ENCODE results near the gene BACE2.

BACE2 gene

GRCh38 chr21:41260428-41260827 lies 92.5 kb downstream of the BACE2 start:
- no peak for DNase-seq (ENCODE audit: low read depth in 1 of 2, low spot score in 1 of 2)
- TF ChIP-seq POLR2AphosphoS5 (IDR thresholded peaks at IDR 0.05; ENCODE audit: low read depth) (no peak), REST (IDR thresholded peaks at IDR 0.05; ENCODE audit: insufficient replicate concordance, low read depth) (no peak), CTCF (IDR thresholded peaks at IDR 0.05; ENCODE audit: insufficient read depth, low read length) (no peak), SPI1 (IDR thresholded peaks at IDR 0.05; ENCODE audit: borderline replicate concordance, low read depth) (no peak), GABPA (IDR thresholded peaks at IDR 0.05; ENCODE audit: low read depth) (no peak)
- no peaks in the 10 kb centered on the region for H3K27me3 ChIP-seq (ENCODE audit: insufficient read depth, poor library complexity, severe bottlenecking)
- no peak overlapping the region for H3K4me3 ChIP-seq (replicated peaks; ENCODE audit: insufficient read depth, low read length)
- H3K27ac ChIP-seq (replicated peaks) = no peak overlapping the region

- DNase-seq (ENCODE audit: low read depth in 1 of 2, low spot score in 1 of 2) = no peak
- TF ChIP-seq POLR2AphosphoS5 (IDR thresholded peaks at IDR 0.05; ENCODE audit: low read depth) (no peak), CTCF (IDR thresholded peaks at IDR 0.05; ENCODE audit: insufficient read depth, low read length) (no peak)
- no peak overlapping the region for H3K4me3 ChIP-seq (replicated peaks; ENCODE audit: insufficient read depth, low read length)
- no peak overlapping the region for H3K27ac ChIP-seq (replicated peaks)
- H3K27me3 ChIP-seq (ENCODE audit: insufficient read depth, poor library complexity, severe bottlenecking) = no peaks in the 10 kb centered on the region
Observed at GRCh38 chr21:41267346-41267745, 99.4 kb downstream of the BACE2 start.

- Histone ChIP-seq H3K27me3 (ENCODE audit: insufficient read depth, poor library complexity, severe bottlenecking) (no peaks in the 10 kb centered on the region), H3K27ac (replicated peaks) (no peak overlapping the region), H3K4me3 (replicated peaks; ENCODE audit: insufficient read depth, low read length) (no peak overlapping the region)
- DNase-seq (ENCODE audit: low read depth in 1 of 2, low spot score in 1 of 2) = no peak
- TF ChIP-seq GABPA (IDR thresholded peaks at IDR 0.05; ENCODE audit: low read depth) (no peak), REST (IDR thresholded peaks at IDR 0.05; ENCODE audit: insufficient replicate concordance, low read depth) (no peak), POLR2AphosphoS5 (IDR thresholded peaks at IDR 0.05; ENCODE audit: low read depth) (no peak), SPI1 (IDR thresholded peaks at IDR 0.05; ENCODE audit: borderline replicate concordance, low read depth) (no peak), CTCF (IDR thresholded peaks at IDR 0.05; ENCODE audit: insufficient read depth, low read length) (no peak)
Observed at GRCh38 chr21:41269535-41269934, 101.6 kb downstream of the BACE2 start.

- DNase-seq (ENCODE audit: low read depth in 1 of 2, low spot score in 1 of 2) = no peak
- TF ChIP-seq CTCF (IDR thresholded peaks at IDR 0.05; ENCODE audit: insufficient read depth, low read length) (no peak), SPI1 (IDR thresholded peaks at IDR 0.05; ENCODE audit: borderline replicate concordance, low read depth) (no peak), REST (IDR thresholded peaks at IDR 0.05; ENCODE audit: insufficient replicate concordance, low read depth) (no peak), GABPA (IDR thresholded peaks at IDR 0.05; ENCODE audit: low read depth) (no peak), POLR2AphosphoS5 (IDR thresholded peaks at IDR 0.05; ENCODE audit: low read depth) (no peak)
- Histone ChIP-seq H3K4me3 (replicated peaks; ENCODE audit: insufficient read depth, low read length) (no peak overlapping the region), H3K27ac (replicated peaks) (no peak overlapping the region), H3K27me3 (ENCODE audit: insufficient read depth, poor library complexity, severe bottlenecking) (no peaks in the 10 kb centered on the region)
Observed at GRCh38 chr21:41277196-41277595, 109.2 kb downstream of the BACE2 start.
